ENCODE measurements around the gene BTBD10. TPM values are rescaled to one million over a fixed set of nuclear protein-coding genes. Genes with fewer than 3 reads are reported as not detected.

Gene BTBD10
- total RNA-seq, 1 experiment from 2014 or later, result 29.6 TPM

- intact Hi-C loops (cut with micrococcal nuclease; ENCODE audit: unreplicated experiment) (loop anchor here (1.0 to 2.0 kb wide), 2 partner anchors 134 to 379 kb away; no protein-coding TSS in a partner anchor), in situ Hi-C loops (cut with HindIII; ENCODE audit: low pct_unique_long_range_greater_than_20kb, low sequenced_read_pairs) (no loop called here)
- Histone ChIP-seq H3K27me3 (ENCODE audit: control insufficient read depth, insufficient read depth, low read length) (no peaks in the 10 kb centered on the region), H3K4me1 (ENCODE audit: control insufficient read depth, insufficient read depth, low read length) (0 out of 2 replicates have a peak, but pooled peaks cover 5% of the 10 kb centered on the region), H3K4me3 (ENCODE audit: low read depth in 2 of 2, low read length in 2 of 2) (no peak overlapping the region), H3K27ac (ENCODE audit: low read length) (no peak overlapping the region), H3K36me3 (ENCODE audit: control insufficient read depth, insufficient read depth, low read length) (no peaks in the 10 kb centered on the region), H3K9me3 (ENCODE audit: control insufficient read depth, insufficient read depth, low read depth, low read length) (no peaks in the 10 kb centered on the region)
- ChIA-PET POLR2A (no interaction called here), CTCF (interaction anchor here (0.6 to 3.3 kb wide), 3 partner anchors 134 to 625 kb away, joined by 4 to 13 read pairs (median 7); no protein-coding TSS in a partner anchor)
- ATAC-seq (peak; percentile 73), DNase-seq (ENCODE audit: low read depth, low spot score) (peak; percentile 69)
- BruUV-seq (replicated peaks), result no TSS peak
- TF ChIP-seq POLR2AphosphoS5 (IDR thresholded peaks at IDR 0.05; ENCODE audit: low read depth, low read length), result no peak
- TF ChIP-seq TCF7L2 (IDR thresholded peaks at IDR 0.05; ENCODE audit: low read depth, low read length), result no peak
- TF ChIP-seq CTCF (IDR thresholded peaks at IDR 0.05), result peak; percentile 88
These were observed 118.9 kb downstream of the BTBD10 start for GRCh38 chr11:13343931-13344717.

GRCh38 chr11:13343067-13343466 is 120.0 kb downstream of the BTBD10 start:
- TF ChIP-seq TCF7L2 (IDR thresholded peaks at IDR 0.05; ENCODE audit: low read depth, low read length), result no peak
- no peak for TF ChIP-seq CTCF (IDR thresholded peaks at IDR 0.05)
- TF ChIP-seq REST (IDR thresholded peaks at IDR 0.05; ENCODE audit: insufficient read depth in 1 of 2, low read depth in 2 of 2, low read length in 1 of 2), result no peak
- TF ChIP-seq SIN3A (IDR thresholded peaks at IDR 0.05; ENCODE audit: borderline replicate concordance, insufficient read depth, low read depth, low read length), result no peak
- TF ChIP-seq POLR2AphosphoS5 (IDR thresholded peaks at IDR 0.05; ENCODE audit: low read depth, low read length), result no peak
- POLR2A ChIA-PET, result no interaction called here
- Histone ChIP-seq H3K4me3 (ENCODE audit: low read depth in 2 of 2, low read length in 2 of 2) (no peak overlapping the region), H3K27ac (ENCODE audit: low read length) (no peak overlapping the region), H3K36me3 (ENCODE audit: control insufficient read depth, insufficient read depth, low read length) (no peaks in the 10 kb centered on the region), H3K27me3 (ENCODE audit: control insufficient read depth, insufficient read depth, low read length) (no peaks in the 10 kb centered on the region), H3K4me1 (ENCODE audit: control insufficient read depth, insufficient read depth, low read length) (peaks cover 14% of the 10 kb centered on the region; the same call in 1 of the 2 replicates), H3K9me3 (ENCODE audit: control insufficient read depth, insufficient read depth, low read depth, low read length) (no peaks in the 10 kb centered on the region)
- BruUV-seq (replicated peaks), result no TSS peak
- ATAC-seq (no peak), DNase-seq (ENCODE audit: low read depth, low spot score) (no peak)
- CTCF ChIA-PET, result interaction anchor here (0.6 kb wide), 1 partner anchor 128 kb away, joined by 3 read pairs; no protein-coding TSS in a partner anchor
- intact Hi-C loops (cut with micrococcal nuclease; ENCODE audit: unreplicated experiment) (no loop called here), in situ Hi-C loops (cut with HindIII; ENCODE audit: low pct_unique_long_range_greater_than_20kb, low sequenced_read_pairs) (no loop called here)

Measured in Panc1 (cell line).